ENCODE data around the gene AFF1.

- TF ChIP-seq SPI1 (IDR thresholded peaks at IDR 0.05; ENCODE audit: low read depth, low read length) (no peak), POU2F2 (IDR thresholded peaks at IDR 0.05; ENCODE audit: low read depth, low read length) (no peak), POLR2A (IDR thresholded peaks at IDR 0.05; ENCODE audit: low read depth, low read length) (no peak), POLR2AphosphoS5 (IDR thresholded peaks at IDR 0.05; ENCODE audit: low read depth, low read length) (no peak), TAF1 (IDR thresholded peaks at IDR 0.05; ENCODE audit: low read depth, low read length) (no peak), PAX5 (IDR thresholded peaks at IDR 0.05; ENCODE audit: insufficient read depth, low read length, severe bottlenecking) (no peak)
Observed at GRCh38 chr4:87087015-87087414, 152.2 kb downstream of the AFF1 start.
